Mesothelial cell of epicardium (in vitro differentiated cells): ENCODE results near the gene ASTN2. TPM values are rescaled to one million over a fixed set of nuclear protein-coding genes. Genes with fewer than 3 reads are reported as not detected.
A peak's percentile ranks its signal among the peaks of the same experiment; 100 is the strongest.

Experiments
- DNase-seq, 2 experiments: peaks; one replicate each; pipeline ENCODE4 v3.0.0; 2021; ENCODE audit warnings: low spot score in 2 of 2; ENCODE audit not compliant: unreplicated experiment in 2 of 2
- H3K27ac Mint-ChIP-seq: 2 replicates; pipeline ENCODE4 v1.8.0; 2021; ENCODE audit warnings: mixed read lengths
- H3K27me3 Mint-ChIP-seq: 2 replicates; pipeline ENCODE4 v1.8.0; 2021; ENCODE audit warnings: low read depth, mixed read lengths
- H3K36me3 Mint-ChIP-seq: 2 replicates; pipeline ENCODE4 v1.8.0; 2021; ENCODE audit warnings: mixed read lengths
- H3K4me1 Mint-ChIP-seq: 2 replicates; pipeline ENCODE4 v1.8.0; 2021; ENCODE audit warnings: mixed read lengths
- H3K4me3 Mint-ChIP-seq: 2 replicates; pipeline ENCODE4 v1.8.0; 2021; ENCODE audit warnings: mild to moderate bottlenecking, moderate library complexity, mixed read lengths
- H3K9me3 Mint-ChIP-seq: 2 replicates; pipeline ENCODE4 v1.8.0; 2021; ENCODE audit warnings: mixed read lengths
- total RNA-seq: library from RNA; stranded (reverse); gene quantifications from 3 replicates; pipeline ENCODE4 v1.2.1, GENCODE V29; 2021
- TF ChIP-seq, protein P1 (sequence below): fragments of 200-600 bp; sonication (generic); IDR thresholded peaks from one replicate; pipeline ENCODE4 v1.5.0; 2021; ENCODE audit warnings: antibody characterized with exemption; ENCODE audit not compliant: unreplicated experiment

ASTN2 gene
- total RNA-seq, 1 donor from 2014 or later, result 12.2 TPM

DNA sequence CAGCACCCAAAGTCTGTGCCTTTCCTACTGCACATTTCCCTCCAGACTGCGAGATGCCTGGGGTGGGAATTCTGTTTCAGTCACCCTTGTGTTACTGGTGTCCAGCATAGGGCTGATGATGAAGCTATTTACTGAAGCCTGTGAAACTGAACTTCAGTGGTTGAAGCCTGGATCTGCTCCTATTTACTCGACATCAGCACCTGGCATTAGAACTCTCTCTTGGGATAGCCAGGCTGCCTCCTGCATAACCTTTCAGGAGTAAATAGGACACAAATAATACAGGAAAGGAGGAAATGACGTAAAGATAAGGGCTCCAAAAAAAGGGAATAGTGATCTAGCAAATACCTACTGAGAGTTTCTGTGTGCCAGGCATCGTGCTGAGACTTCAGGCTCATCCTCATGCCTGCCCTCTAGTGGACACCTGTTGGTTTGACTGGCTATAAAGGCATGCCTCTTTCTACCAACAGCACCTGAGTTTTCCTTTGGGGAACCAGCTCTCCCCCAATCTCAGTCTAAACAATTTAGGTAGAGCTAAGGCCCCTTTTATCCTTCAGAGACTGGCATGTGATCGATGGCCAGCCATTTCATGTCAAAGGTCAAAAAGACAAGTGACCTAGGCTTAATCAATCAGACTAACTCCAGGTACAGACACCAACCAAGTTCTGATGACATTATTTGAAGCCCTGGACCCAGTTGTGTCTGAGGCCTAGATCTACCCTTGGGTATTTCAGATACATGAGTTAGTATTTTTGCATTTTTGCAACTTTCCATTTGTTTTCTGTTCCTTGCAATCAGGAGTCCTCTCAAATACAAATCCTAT is 919.8 kb downstream of the ASTN2 start:
- TF ChIP-seq, protein P1, sequence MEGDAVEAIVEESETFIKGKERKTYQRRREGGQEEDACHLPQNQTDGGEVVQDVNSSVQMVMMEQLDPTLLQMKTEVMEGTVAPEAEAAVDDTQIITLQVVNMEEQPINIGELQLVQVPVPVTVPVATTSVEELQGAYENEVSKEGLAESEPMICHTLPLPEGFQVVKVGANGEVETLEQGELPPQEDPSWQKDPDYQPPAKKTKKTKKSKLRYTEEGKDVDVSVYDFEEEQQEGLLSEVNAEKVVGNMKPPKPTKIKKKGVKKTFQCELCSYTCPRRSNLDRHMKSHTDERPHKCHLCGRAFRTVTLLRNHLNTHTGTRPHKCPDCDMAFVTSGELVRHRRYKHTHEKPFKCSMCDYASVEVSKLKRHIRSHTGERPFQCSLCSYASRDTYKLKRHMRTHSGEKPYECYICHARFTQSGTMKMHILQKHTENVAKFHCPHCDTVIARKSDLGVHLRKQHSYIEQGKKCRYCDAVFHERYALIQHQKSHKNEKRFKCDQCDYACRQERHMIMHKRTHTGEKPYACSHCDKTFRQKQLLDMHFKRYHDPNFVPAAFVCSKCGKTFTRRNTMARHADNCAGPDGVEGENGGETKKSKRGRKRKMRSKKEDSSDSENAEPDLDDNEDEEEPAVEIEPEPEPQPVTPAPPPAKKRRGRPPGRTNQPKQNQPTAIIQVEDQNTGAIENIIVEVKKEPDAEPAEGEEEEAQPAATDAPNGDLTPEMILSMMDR, result peak; percentile 58
- Mint-ChIP-seq H3K4me3 (no peak overlapping the region), H3K36me3 (no peaks in the 10 kb centered on the region), H3K27me3 (no peaks in the 10 kb centered on the region), H3K4me1 (peaks cover 37% of the 10 kb centered on the region), H3K9me3 (no peaks in the 10 kb centered on the region), H3K27ac (no peak overlapping the region)
- no peak for DNase-seq

DNA sequence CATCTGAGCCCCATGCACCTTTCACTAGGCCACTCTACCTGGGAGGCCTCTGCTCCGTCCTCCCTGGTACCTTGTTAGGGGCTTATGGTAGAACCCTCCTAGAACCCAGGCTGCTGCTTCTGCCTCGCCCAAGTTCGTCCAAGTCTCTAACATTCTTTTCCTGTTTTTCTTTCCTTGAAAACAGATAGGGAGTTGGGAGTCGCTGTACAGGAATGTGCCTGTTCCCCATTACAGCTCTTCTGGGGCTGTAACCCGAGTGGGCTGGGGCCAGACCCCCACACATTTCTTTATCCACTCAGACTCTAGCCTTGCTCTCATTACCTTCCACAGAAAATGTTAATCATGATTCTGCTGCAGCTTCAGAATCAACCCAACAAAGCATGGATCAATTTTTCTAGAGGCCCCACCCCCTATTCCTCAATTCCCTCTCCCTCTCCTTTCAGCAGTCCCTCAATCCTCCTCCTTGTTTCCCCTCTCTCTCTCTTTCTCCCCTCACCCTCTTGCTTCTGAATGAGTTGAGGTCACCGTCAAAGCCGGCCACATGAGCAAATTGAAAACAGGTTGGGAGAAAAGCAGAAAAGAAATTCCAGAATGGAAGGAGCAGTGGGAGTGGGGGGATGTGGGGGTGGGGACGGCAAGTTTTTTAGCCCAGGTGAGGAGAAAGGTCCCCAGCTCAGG is 921.5 kb downstream of the ASTN2 start:
- H3K27me3 Mint-ChIP-seq, result no peaks in the 10 kb centered on the region
- H3K4me1 Mint-ChIP-seq, result peaks cover 37% of the 10 kb centered on the region
- H3K27ac Mint-ChIP-seq, result peak overlapping the region; percentile 94
- TF ChIP-seq, protein P1, result no peak
- no peaks in the 10 kb centered on the region for H3K36me3 Mint-ChIP-seq
- no peak overlapping the region for H3K4me3 Mint-ChIP-seq
- no peaks in the 10 kb centered on the region for H3K9me3 Mint-ChIP-seq
- DNase-seq, result no peak

DNA sequence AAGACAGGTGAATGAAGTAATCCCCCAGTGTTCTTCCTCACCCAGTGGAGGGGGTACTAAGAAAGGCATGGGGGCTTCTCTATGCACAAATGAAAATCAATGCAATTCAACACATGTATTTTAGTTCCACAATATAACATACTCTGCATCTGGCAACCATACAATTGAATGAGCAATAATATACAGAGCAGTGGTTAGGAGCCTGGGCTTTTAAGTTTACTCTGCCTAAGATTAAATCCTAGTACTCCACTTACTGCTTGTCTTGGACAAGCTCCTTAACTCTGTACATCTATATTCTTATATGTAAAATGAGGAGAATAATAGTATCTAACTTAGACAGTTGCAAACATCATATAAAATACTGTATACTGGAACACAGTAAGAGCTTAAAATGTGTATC is 923.2 kb downstream of the ASTN2 start:
- TF ChIP-seq, protein P1, result no peak
- Mint-ChIP-seq H3K9me3 (no peaks in the 10 kb centered on the region), H3K27me3 (no peaks in the 10 kb centered on the region), H3K4me1 (peaks cover 36% of the 10 kb centered on the region), H3K4me3 (no peak overlapping the region), H3K36me3 (no peaks in the 10 kb centered on the region), H3K27ac (peak overlapping the region; percentile 24)
- no peak for DNase-seq

DNA sequence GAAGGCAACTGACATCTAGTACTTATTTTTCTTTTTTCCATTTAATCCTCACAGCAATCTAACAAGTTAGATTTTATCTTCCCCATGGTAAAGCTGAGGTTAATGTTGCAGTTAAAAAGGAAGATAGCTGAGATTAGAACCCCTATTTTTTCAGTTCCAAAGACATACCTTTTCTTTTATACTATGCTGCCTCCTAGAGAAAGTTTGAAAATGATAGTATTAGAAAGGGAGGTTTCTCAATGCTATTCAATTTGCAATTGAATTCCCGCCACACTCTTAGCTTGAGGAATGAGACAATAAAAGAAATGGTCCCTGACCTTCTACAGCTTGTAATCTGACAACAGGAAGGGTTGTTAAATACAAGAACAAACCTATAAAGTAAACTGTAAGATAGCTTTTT is 923.6 kb downstream of the ASTN2 start:
- Mint-ChIP-seq H3K27me3 (no peaks in the 10 kb centered on the region), H3K27ac (peak overlapping the region; percentile 24), H3K4me3 (no peak overlapping the region), H3K4me1 (peaks cover 36% of the 10 kb centered on the region), H3K9me3 (no peaks in the 10 kb centered on the region), H3K36me3 (no peaks in the 10 kb centered on the region)
- TF ChIP-seq, protein P1, result no peak
- no peak for DNase-seq

DNA sequence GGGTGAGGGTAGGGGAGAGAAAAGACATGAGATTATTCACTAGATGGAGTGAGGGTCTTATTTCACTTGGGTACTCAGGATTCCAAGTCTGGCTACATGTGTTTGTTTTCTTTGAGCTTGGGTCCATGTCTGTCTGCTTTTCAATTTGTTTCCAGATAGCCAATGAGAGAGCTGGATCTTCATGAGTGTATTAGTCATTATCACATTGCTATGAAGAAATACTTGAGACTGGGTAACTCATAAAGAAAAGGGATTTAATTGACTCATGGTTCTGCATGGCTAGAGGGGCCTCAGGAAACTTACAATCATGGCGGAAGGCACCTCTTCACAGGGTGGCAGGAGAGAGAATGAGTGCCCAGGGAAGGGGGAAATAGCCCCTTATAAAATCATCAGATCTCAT is 924.5 kb downstream of the ASTN2 start:
- Mint-ChIP-seq H3K36me3 (no peaks in the 10 kb centered on the region), H3K9me3 (no peaks in the 10 kb centered on the region), H3K27me3 (no peaks in the 10 kb centered on the region), H3K4me3 (no peak overlapping the region), H3K4me1 (peaks cover 36% of the 10 kb centered on the region), H3K27ac (no peak overlapping the region)
- TF ChIP-seq, protein P1, result no peak
- no peak for DNase-seq
